ENCODE results near the gene CCDC88C. TPM values are rescaled to one million over a fixed set of nuclear protein-coding genes. Genes with fewer than 3 reads are reported as not detected.

Gene CCDC88C
- total RNA-seq, 1 donor: 0.36 TPM

DNA sequence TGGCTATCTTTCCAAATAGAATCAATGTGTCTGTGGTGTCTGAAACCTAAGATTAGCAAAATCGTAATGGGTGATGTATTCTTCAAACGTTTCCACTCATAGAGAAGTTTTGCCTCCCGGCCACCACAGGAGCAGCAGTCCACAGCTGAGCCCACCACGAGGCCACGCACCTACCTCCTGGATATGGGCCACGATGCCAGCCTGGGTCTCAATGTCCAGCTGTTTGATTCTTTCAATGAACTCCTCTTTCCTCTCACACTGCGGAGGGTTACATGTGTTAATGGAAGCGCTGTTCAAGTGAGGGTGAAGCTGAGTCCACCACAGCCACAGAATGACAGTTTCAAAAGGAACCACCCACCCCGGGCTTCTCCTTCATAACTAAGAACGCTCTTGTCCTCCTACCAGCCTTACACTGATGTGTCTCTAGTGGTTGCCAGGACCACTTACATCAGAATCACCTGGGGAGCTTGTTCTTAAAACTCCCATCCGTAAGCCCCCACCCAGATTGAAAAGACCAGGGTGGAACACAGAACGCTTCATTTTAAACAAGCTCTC lies 75.3 kb downstream of the CCDC88C start:
- Histone ChIP-seq H3K4me3 (ENCODE audit: insufficient read depth, low read length) (no peak overlapping the region), H4K20me1 (ENCODE audit: insufficient read depth, low read length) (no peaks in the 10 kb centered on the region), H3K9me3 (ENCODE audit: low read depth, low read length) (no peaks in the 10 kb centered on the region), H3K79me2 (ENCODE audit: insufficient read depth, low read length) (no peaks in the 10 kb centered on the region), H2AFZ (ENCODE audit: low read length) (no peak overlapping the region), H3K27me3 (ENCODE audit: insufficient read depth, low read length) (no peaks in the 10 kb centered on the region), H3K4me2 (ENCODE audit: insufficient read depth, low read length) (no peak overlapping the region), H3K4me1 (ENCODE audit: insufficient read depth, low read length) (no peaks in the 10 kb centered on the region), H3K36me3 (ENCODE audit: insufficient read depth, low read length) (no peaks in the 10 kb centered on the region), H3K27ac (ENCODE audit: low read depth, low read length) (no peak overlapping the region)
- TF ChIP-seq, protein P1, sequence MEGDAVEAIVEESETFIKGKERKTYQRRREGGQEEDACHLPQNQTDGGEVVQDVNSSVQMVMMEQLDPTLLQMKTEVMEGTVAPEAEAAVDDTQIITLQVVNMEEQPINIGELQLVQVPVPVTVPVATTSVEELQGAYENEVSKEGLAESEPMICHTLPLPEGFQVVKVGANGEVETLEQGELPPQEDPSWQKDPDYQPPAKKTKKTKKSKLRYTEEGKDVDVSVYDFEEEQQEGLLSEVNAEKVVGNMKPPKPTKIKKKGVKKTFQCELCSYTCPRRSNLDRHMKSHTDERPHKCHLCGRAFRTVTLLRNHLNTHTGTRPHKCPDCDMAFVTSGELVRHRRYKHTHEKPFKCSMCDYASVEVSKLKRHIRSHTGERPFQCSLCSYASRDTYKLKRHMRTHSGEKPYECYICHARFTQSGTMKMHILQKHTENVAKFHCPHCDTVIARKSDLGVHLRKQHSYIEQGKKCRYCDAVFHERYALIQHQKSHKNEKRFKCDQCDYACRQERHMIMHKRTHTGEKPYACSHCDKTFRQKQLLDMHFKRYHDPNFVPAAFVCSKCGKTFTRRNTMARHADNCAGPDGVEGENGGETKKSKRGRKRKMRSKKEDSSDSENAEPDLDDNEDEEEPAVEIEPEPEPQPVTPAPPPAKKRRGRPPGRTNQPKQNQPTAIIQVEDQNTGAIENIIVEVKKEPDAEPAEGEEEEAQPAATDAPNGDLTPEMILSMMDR (IDR thresholded peaks at IDR 0.05; ENCODE audit: extremely low read depth, low read depth, low read length): no peak
- DNase-seq (ENCODE audit: insufficient read length, low spot score, missing footprints): peak; percentile 43

DNA sequence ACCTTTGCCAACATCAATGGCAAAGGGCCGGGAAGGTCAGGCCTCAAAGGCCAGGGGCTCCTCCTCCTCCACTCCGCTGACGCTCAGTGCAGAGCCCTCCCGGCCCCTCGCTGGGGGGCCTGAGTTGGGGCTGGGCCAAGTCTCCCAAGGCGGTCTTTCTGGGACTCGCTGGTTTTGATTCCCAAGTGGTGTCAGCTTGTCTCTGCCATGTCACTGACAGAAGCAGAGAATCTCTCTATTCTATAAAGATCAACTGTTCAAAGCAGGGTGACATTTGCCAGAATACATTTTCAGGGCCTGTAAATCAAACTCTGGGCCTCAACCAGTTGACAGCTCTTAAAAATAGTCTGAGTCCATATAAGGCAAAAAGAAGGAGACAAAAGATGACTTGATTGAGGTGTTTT lies 75.9 kb downstream of the CCDC88C start:
- Histone ChIP-seq H4K20me1 (ENCODE audit: insufficient read depth, low read length) (no peaks in the 10 kb centered on the region), H3K27ac (ENCODE audit: low read depth, low read length) (no peak overlapping the region), H2AFZ (ENCODE audit: low read length) (no peak overlapping the region), H3K79me2 (ENCODE audit: insufficient read depth, low read length) (no peaks in the 10 kb centered on the region), H3K4me2 (ENCODE audit: insufficient read depth, low read length) (no peak overlapping the region), H3K36me3 (ENCODE audit: insufficient read depth, low read length) (no peaks in the 10 kb centered on the region), H3K4me3 (ENCODE audit: insufficient read depth, low read length) (no peak overlapping the region), H3K27me3 (ENCODE audit: insufficient read depth, low read length) (no peaks in the 10 kb centered on the region), H3K9me3 (ENCODE audit: low read depth, low read length) (no peaks in the 10 kb centered on the region), H3K4me1 (ENCODE audit: insufficient read depth, low read length) (no peaks in the 10 kb centered on the region)
- peak; percentile 47 for DNase-seq (ENCODE audit: insufficient read length, low spot score, missing footprints)
- TF ChIP-seq, protein P1 (IDR thresholded peaks at IDR 0.05; ENCODE audit: extremely low read depth, low read depth, low read length): no peak

DNA sequence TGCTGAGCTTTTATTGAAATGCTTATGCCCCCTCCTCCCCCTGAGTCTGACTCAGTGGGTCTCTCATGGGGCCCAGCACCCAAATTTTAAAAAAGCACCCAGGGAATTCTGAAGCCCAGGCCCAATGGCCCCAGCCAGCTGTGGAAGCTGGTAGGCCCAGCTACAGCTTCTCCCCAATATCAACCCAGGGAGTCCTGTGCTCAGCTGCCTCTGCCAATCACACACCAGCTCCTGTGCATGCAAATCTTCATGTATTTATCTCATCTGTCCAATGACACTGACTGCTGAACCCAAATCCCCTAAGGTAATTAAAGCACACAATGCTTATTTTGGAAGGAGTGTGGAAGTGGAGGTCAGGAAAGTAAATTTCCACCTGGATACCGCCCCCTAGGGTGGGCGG lies 76.3 kb downstream of the CCDC88C start:
- Histone ChIP-seq H3K4me2 (ENCODE audit: insufficient read depth, low read length) (no peak overlapping the region), H3K4me1 (ENCODE audit: insufficient read depth, low read length) (no peaks in the 10 kb centered on the region), H4K20me1 (ENCODE audit: insufficient read depth, low read length) (no peaks in the 10 kb centered on the region), H3K27me3 (ENCODE audit: insufficient read depth, low read length) (no peaks in the 10 kb centered on the region), H2AFZ (ENCODE audit: low read length) (no peak overlapping the region), H3K9me3 (ENCODE audit: low read depth, low read length) (no peaks in the 10 kb centered on the region), H3K4me3 (ENCODE audit: insufficient read depth, low read length) (no peak overlapping the region), H3K36me3 (ENCODE audit: insufficient read depth, low read length) (no peaks in the 10 kb centered on the region), H3K79me2 (ENCODE audit: insufficient read depth, low read length) (no peaks in the 10 kb centered on the region), H3K27ac (ENCODE audit: low read depth, low read length) (no peak overlapping the region)
- DNase-seq (ENCODE audit: insufficient read length, low spot score, missing footprints): peak; percentile 62
- TF ChIP-seq, protein P1 (IDR thresholded peaks at IDR 0.05; ENCODE audit: extremely low read depth, low read depth, low read length): no peak

DNA sequence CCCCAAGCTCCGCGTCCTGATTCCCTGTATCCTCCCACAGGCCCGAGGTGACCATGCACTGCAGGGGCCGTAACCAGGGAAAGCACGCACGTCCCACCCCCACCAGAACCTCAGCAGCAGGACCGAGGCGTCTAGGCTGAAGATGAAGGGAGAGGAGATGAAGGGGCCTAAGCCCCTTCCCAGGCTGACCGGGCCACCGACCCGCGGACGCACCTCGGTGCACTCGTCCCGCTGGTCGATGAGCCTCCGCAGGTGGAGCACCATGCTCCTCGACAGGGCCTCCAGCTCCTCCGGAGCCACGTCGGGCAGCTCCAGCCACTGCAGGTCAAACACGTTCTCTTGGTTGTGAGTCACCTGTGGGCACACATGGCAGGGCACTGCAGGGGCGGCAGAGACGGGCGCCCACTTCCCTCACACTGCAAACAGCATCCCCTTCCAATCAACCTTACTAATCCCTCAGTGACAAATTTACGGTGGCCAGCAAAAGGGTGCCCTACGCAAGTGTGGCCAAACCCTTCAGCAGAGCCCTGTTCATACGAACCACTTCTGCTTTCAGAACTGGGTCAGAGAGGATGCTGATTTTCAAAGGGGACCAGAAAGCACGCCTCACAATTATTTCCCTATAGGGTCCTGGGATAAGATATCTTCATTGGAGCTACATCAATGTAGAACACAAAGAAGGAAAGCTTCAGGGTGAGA lies 77.8 kb downstream of the CCDC88C start:
- H3K79me2 ChIP-seq (ENCODE audit: insufficient read depth, low read length): no peaks in the 10 kb centered on the region
- H3K36me3 ChIP-seq (ENCODE audit: insufficient read depth, low read length): no peaks in the 10 kb centered on the region
- H3K27ac ChIP-seq (ENCODE audit: low read depth, low read length): no peak overlapping the region
- H4K20me1 ChIP-seq (ENCODE audit: insufficient read depth, low read length): no peaks in the 10 kb centered on the region
- H3K27me3 ChIP-seq (ENCODE audit: insufficient read depth, low read length): no peaks in the 10 kb centered on the region
- TF ChIP-seq, protein P1 (IDR thresholded peaks at IDR 0.05; ENCODE audit: extremely low read depth, low read depth, low read length): no peak
- no peak overlapping the region for H3K4me3 ChIP-seq (ENCODE audit: insufficient read depth, low read length)
- DNase-seq (ENCODE audit: insufficient read length, low spot score, missing footprints): peak; percentile 37
- H3K4me2 ChIP-seq (ENCODE audit: insufficient read depth, low read length): no peak overlapping the region
- H2AFZ ChIP-seq (ENCODE audit: low read length): no peak overlapping the region
- H3K9me3 ChIP-seq (ENCODE audit: low read depth, low read length): no peaks in the 10 kb centered on the region
- H3K4me1 ChIP-seq (ENCODE audit: insufficient read depth, low read length): no peaks in the 10 kb centered on the region

All from osteoblast (primary cell).